A549 (cell line): ENCODE results near the gene ABI3. TPM values are rescaled to one million over a fixed set of nuclear protein-coding genes. Genes with fewer than 3 reads are reported as not detected.

Source experiments
- ATAC-seq, 2 experiments: fragments of 200-7000 bp in 1 of 2; fragments of >200 bp in 1 of 2; cut with Nextera tagmentation in 1 of 2; cut with Tn5 transposase in 1 of 2; 3 replicates each; pipeline versions ENCODE4 v1.8.0 to v1.9.1; 2018 to 2020; ENCODE audit warnings: mild to moderate bottlenecking in 1 of 2, moderate library complexity in 1 of 2
- CTCF ChIA-PET: fragments of 300-600 bp; sonication (Branson Sonifier 250); formaldehyde crosslinking; extraction: SDS; loops from one replicate; lab custom pipeline; 2021; ENCODE audit warnings: antibody characterized with exemption, inconsistent platforms; lab: Yijun Ruan, JAX
- POLR2A ChIA-PET: fragments of 350-600 bp; formaldehyde crosslinking; extraction: SDS; loops from one replicate; lab custom pipeline; 2021; ENCODE audit warnings: antibody characterized with exemption, inconsistent platforms; lab: Yijun Ruan, JAX
- DNase-seq, 2 experiments: peaks; one replicate each; pipeline versions ENCODE4 v3.0.0 to v3.0.0-alpha.2; 2011 to 2016; ENCODE audit warnings: low read depth in 1 of 2, low spot score in 1 of 2
- FAIRE-seq: peaks from 2 replicates; lab custom pipeline; 2011; peaks lifted over from hg19 to GRCh38; lab: Jason Lieb, UNC
- H3K27ac ChIP-seq, 2 experiments: fragments of >200 bp; sonication (Bioruptor Twin); formaldehyde crosslinking; 3 replicates each; pipeline ENCODE4 v1.5.1; 2016 to 2017
- H3K4me1 ChIP-seq: fragments of >200 bp; sonication (Bioruptor Twin); formaldehyde crosslinking; 3 replicates; pipeline ENCODE4 v1.6.1; 2016
- H3K4me2 ChIP-seq: fragments of >200 bp; sonication (Bioruptor Twin); formaldehyde crosslinking; 3 replicates; pipeline ENCODE4 v1.6.1; 2016
- H3K4me3 ChIP-seq: fragments of >200 bp; sonication (Bioruptor Twin); formaldehyde crosslinking; 3 replicates; pipeline ENCODE4 v1.5.1; 2016
- H3K9me3 ChIP-seq: fragments of >200 bp; sonication (Bioruptor Twin); formaldehyde crosslinking; 3 replicates; pipeline ENCODE4 v1.6.1; 2016
- EHF ChIP-seq: fragments of 250-450 bp; sonication (Bioruptor Pico); IDR thresholded peaks from 2 replicates; pipeline ENCODE4 v1.5.0; 2020; ENCODE audit warnings: mild to moderate bottlenecking
- EHMT2 ChIP-seq: fragments of 200-600 bp; sonication (generic); IDR thresholded peaks from 2 replicates; pipeline ENCODE4 v1.6.1; 2016; ENCODE audit warnings: antibody characterized with exemption, low read depth, mild to moderate bottlenecking, moderate library complexity
- FOSL2 ChIP-seq, 2 experiments: fragments of 450-650 bp in 1 of 2; fragments of >200 bp in 1 of 2; sonication (Bioruptor Twin) in 1 of 2; formaldehyde crosslinking; IDR thresholded peaks; 2 replicates each; pipeline versions ENCODE4 v1.5.0 to v1.6.1; 2016 to 2020; ENCODE audit warnings: mild to moderate bottlenecking in 1 of 2, moderate library complexity in 1 of 2
- FOXS1 ChIP-seq: fragments of 250-450 bp; sonication (Bioruptor Pico); IDR thresholded peaks from 2 replicates; pipeline ENCODE4 v1.5.0; 2020; ENCODE audit warnings: mild to moderate bottlenecking, moderate library complexity
- HOXA7 ChIP-seq: fragments of 250-450 bp; sonication (Bioruptor Pico); IDR thresholded peaks from 2 replicates; pipeline ENCODE4 v1.5.0; 2020; ENCODE audit warnings: mild to moderate bottlenecking, moderate library complexity
- HOXB5 ChIP-seq: fragments of 250-450 bp; sonication (Bioruptor Pico); IDR thresholded peaks from 2 replicates; pipeline ENCODE4 v1.5.0; 2020; ENCODE audit warnings: mild to moderate bottlenecking, moderate library complexity
- MAFK ChIP-seq: fragments of 450-650 bp; IDR thresholded peaks from 2 replicates; pipeline ENCODE4 v1.6.1; 2014; ENCODE audit not compliant: partially characterized antibody
- MYC ChIP-seq: IDR thresholded peaks from 2 replicates; pipeline ENCODE4 v1.6.1; 2012; ENCODE audit warnings: mild to moderate bottlenecking, inconsistent platforms, low read length, improper control_type of control experiment, borderline replicate concordance
- PHF8 ChIP-seq: fragments of 200-600 bp; sonication (generic); IDR thresholded peaks from 2 replicates; pipeline ENCODE4 v1.6.1; 2016; ENCODE audit warnings: low read depth, mild to moderate bottlenecking, antibody characterized with exemption, moderate library complexity, borderline replicate concordance
- RARB ChIP-seq: fragments of 250-450 bp; sonication (Bioruptor Pico); IDR thresholded peaks from 2 replicates; pipeline ENCODE4 v1.8.0; 2021; ENCODE audit warnings: mild to moderate bottlenecking, moderate library complexity
- SREBF2 ChIP-seq: fragments of 450-650 bp; IDR thresholded peaks from 2 replicates; pipeline ENCODE4 v1.6.1; 2014; ENCODE audit warnings: mild to moderate bottlenecking, moderate library complexity
- TFCP2L1 ChIP-seq: fragments of 250-450 bp; sonication (Bioruptor Pico); IDR thresholded peaks from 2 replicates; pipeline ENCODE4 v1.5.0; 2021; ENCODE audit warnings: mild to moderate bottlenecking
- ZNF302 ChIP-seq: fragments of 250-450 bp; sonication (Bioruptor Pico); IDR thresholded peaks from 2 replicates; pipeline ENCODE4 v1.9.0; 2021; ENCODE audit warnings: inconsistent platforms, mild to moderate bottlenecking, moderate library complexity
- WGBS: methylation state at CpG from one replicate; pipeline ENCODE4 v1.1.6; 2017; ENCODE audit errors: missing lambda C conversion rate; 5-methylcytosine and 5-hydroxymethylcytosine counted together
- polyA plus RNA-seq, 4 experiments: library from polyadenylated mRNA; depleted of rRNA in 3 of 4; stranded (reverse); fragments of >200 nt; fragmentation: RNase III in 1 of 4; extraction: RNeasy Plus Mini Kit Qiagen cat#74134 plus additional on column Dnase treatment in 1 of 4; gene quantifications; 2 replicates in 3 of 4; 3 replicates in 1 of 4; pipeline ENCODE4 v1.2.3, GENCODE V29; 2011 to 2017
- TF ChIP-seq, protein P1 (sequence below): fragments of 150-350 bp; IDR thresholded peaks from 2 replicates; pipeline ENCODE4 v1.6.1; 2014; ENCODE audit warnings: low read depth, mild to moderate bottlenecking, low read length
- TF ChIP-seq, protein P2 (sequence below): fragments of 250-450 bp; sonication (Bioruptor Pico); IDR thresholded peaks from 2 replicates; pipeline ENCODE4 v1.5.0; 2020; ENCODE audit warnings: low read depth, mild to moderate bottlenecking, moderate library complexity

Gene ABI3
- polyA plus RNA-seq, 2 of the 4 experiments (the other 2 are of a cell fraction), result not detected

GRCh38 chr17:49224997-49225337 lies 14.5 kb downstream of the ABI3 start (continued):
- TF ChIP-seq TFCP2L1 (no peak), EHMT2 (no peak), ZNF302 (CRISPR knock-in tag) (no peak)

GRCh38 chr17:49225554-49226236 lies 15.2 kb downstream of the ABI3 start:
- Histone ChIP-seq H3K4me2 (no peak overlapping the region), H3K27ac (peak overlapping the region in 1 of 2 experiments; percentile 23; a peak in 2 of 6 replicates), H3K9me3 (no peaks in the 10 kb centered on the region), H3K4me1 (peaks cover 16% of the 10 kb centered on the region), H3K4me3 (no peak overlapping the region)
- CTCF ChIA-PET, result interaction anchor here (0.8 to 12.3 kb wide), 25 partner anchors 8 to 547 kb away, joined by 3 to 224 read pairs (median 10); partner anchors contain the start of genes ABI3 and GNGT2
- POLR2A ChIA-PET, result interaction anchor here (0.9 kb wide), 1 partner anchor 228 kb away, joined by 3 read pairs; the partner anchor contains the start of gene IGF2BP1
- FAIRE-seq (no peak), ATAC-seq (no peak), DNase-seq (no peak)
- WGBS, result 73% methylated on average over 8 of the region's 8 CpGs
- no peak for TF ChIP-seq MAFK
- no peak for TF ChIP-seq FOXS1 (CRISPR knock-in tag)
- no peak for TF ChIP-seq ZNF302 (CRISPR knock-in tag)
- no peak for TF ChIP-seq EHF (CRISPR knock-in tag)
- no peak for TF ChIP-seq SREBF2

DNA sequence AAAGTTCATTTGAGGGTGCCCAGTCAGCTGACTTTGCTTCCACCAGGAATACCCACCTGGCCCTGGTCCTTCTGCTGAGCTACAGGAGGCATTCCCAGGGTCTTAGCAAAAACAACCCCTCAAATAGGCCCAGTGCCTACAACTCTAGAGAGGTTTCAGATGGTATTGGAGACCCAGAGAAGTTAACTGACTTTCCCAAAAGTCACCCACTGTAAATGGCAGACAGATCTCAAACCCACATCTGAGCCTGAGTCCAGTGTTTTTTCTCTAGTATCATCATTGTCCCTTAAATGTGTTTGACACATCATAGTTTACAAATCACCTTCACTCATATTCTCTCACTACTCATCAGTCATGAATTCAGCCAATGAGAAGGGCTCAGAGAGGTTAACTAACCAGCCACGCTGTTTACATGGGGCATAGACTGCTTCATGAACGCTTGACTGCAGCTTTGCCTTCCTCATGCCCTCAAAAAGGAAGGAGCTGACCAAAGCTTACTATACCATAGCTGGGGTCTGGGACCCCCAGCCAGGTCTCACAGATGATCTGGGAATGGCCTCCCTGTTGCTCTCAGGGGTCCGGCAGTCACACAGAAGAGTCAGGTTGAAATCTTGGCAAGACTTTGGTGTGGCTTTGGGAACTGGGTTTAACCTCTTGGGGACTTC lies 16.4 kb downstream of the ABI3 start:
- ChIA-PET CTCF (interaction anchor here (0.5 to 12.3 kb wide), 72 partner anchors 10 to 1256 kb away, joined by 3 to 224 read pairs (median 4); partner anchors contain the start of genes ABI3, CDK5RAP3, GNGT2 and SNF8), POLR2A (no interaction called here)
- Histone ChIP-seq H3K4me3 (no peak overlapping the region), H3K4me2 (no peak overlapping the region), H3K27ac (no peak overlapping the region), H3K4me1 (peaks cover 19% of the 10 kb centered on the region), H3K9me3 (no peaks in the 10 kb centered on the region)
- TF ChIP-seq SREBF2 (no peak), HOXB5 (no peak), PHF8 (no peak), MYC (no peak), RARB (CRISPR knock-in tag) (no peak), HOXA7 (CRISPR knock-in tag) (no peak), FOXS1 (CRISPR knock-in tag) (no peak), FOSL2 (IDR thresholded peaks at IDR 0.05) (no peak), FOSL2 (CRISPR knock-in tag; IDR thresholded peaks at IDR 0.05) (no peak)
- TF ChIP-seq, protein P1, sequence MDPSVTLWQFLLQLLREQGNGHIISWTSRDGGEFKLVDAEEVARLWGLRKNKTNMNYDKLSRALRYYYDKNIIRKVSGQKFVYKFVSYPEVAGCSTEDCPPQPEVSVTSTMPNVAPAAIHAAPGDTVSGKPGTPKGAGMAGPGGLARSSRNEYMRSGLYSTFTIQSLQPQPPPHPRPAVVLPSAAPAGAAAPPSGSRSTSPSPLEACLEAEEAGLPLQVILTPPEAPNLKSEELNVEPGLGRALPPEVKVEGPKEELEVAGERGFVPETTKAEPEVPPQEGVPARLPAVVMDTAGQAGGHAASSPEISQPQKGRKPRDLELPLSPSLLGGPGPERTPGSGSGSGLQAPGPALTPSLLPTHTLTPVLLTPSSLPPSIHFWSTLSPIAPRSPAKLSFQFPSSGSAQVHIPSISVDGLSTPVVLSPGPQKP, result no peak
- TF ChIP-seq, protein P2, sequence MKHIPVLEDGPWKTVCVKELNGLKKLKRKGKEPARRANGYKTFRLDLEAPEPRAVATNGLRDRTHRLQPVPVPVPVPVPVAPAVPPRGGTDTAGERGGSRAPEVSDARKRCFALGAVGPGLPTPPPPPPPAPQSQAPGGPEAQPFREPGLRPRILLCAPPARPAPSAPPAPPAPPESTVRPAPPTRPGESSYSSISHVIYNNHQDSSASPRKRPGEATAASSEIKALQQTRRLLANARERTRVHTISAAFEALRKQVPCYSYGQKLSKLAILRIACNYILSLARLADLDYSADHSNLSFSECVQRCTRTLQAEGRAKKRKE (CRISPR knock-in tag), result no peak
- ATAC-seq (no peak), FAIRE-seq (no peak), DNase-seq (no peak)
- WGBS, result 91% methylated on average over 3 of the region's 3 CpGs
